Neural crest cell (in vitro differentiated cells): ENCODE measurements around the gene LSAMP. TPM values are rescaled to one million over a fixed set of nuclear protein-coding genes. Genes with fewer than 3 reads are reported as not detected.
"Not testable (repeated sequence)": the region's sequence is repeated elsewhere in the genome, so short reads cannot be mapped to it uniquely, and the experiment has no call there.

ENCODE experiments used
- DNase-seq: peaks from one replicate; pipeline ENCODE4 v3.0.0; 2021; ENCODE audit warnings: low read depth, mixed read lengths, low spot score
- H3K27ac Mint-ChIP-seq: one replicate; pipeline ENCODE4 v1.8.0; 2021; ENCODE audit warnings: mild to moderate bottlenecking, mixed read lengths; ENCODE audit not compliant: unreplicated experiment
- H3K27me3 Mint-ChIP-seq: 2 replicates; pipeline ENCODE4 v1.8.0; 2021; ENCODE audit warnings: low read depth, mild to moderate bottlenecking, mixed read lengths
- H3K36me3 Mint-ChIP-seq: 2 replicates; pipeline ENCODE4 v1.8.0; 2021; ENCODE audit warnings: low read depth, mild to moderate bottlenecking, mixed read lengths
- H3K4me1 Mint-ChIP-seq: 2 replicates; pipeline ENCODE4 v1.8.0; 2021; ENCODE audit warnings: mixed read lengths
- H3K4me3 Mint-ChIP-seq: one replicate; pipeline ENCODE4 v1.8.0; 2021; ENCODE audit warnings: mild to moderate bottlenecking, mixed read lengths
- H3K9me3 Mint-ChIP-seq: 2 replicates; pipeline ENCODE4 v1.8.0; 2021; ENCODE audit warnings: mixed read lengths
- total RNA-seq: library from RNA; stranded (reverse); gene quantifications from 2 replicates; pipeline ENCODE4 v1.2.1, GENCODE V29; 2021
- TF ChIP-seq, protein P1 (sequence below): fragments of 200-600 bp; sonication (generic); conservative IDR thresholded peaks from 2 replicates; pipeline ENCODE4 v1.5.0; 2021; ENCODE audit warnings: antibody characterized with exemption, mild to moderate bottlenecking

The LSAMP gene
- total RNA-seq, 1 donor from 2014 or later = 36.7 TPM

GRCh38 chr3:115805520-115805919 is 639.8 kb downstream of the LSAMP start:
- H3K4me1 Mint-ChIP-seq = peaks cover 44% of the 10 kb centered on the region

GRCh38 chr3:115804713-115805119 is 640.6 kb downstream of the LSAMP start:
- Mint-ChIP-seq H3K36me3 (peaks cover 6% of the 10 kb centered on the region), H3K4me3 (no peak overlapping the region), H3K4me1 (peaks cover 44% of the 10 kb centered on the region), H3K27me3 (no peaks in the 10 kb centered on the region), H3K27ac (no peak overlapping the region), H3K9me3 (no peaks in the 10 kb centered on the region)
- TF ChIP-seq, protein P1, sequence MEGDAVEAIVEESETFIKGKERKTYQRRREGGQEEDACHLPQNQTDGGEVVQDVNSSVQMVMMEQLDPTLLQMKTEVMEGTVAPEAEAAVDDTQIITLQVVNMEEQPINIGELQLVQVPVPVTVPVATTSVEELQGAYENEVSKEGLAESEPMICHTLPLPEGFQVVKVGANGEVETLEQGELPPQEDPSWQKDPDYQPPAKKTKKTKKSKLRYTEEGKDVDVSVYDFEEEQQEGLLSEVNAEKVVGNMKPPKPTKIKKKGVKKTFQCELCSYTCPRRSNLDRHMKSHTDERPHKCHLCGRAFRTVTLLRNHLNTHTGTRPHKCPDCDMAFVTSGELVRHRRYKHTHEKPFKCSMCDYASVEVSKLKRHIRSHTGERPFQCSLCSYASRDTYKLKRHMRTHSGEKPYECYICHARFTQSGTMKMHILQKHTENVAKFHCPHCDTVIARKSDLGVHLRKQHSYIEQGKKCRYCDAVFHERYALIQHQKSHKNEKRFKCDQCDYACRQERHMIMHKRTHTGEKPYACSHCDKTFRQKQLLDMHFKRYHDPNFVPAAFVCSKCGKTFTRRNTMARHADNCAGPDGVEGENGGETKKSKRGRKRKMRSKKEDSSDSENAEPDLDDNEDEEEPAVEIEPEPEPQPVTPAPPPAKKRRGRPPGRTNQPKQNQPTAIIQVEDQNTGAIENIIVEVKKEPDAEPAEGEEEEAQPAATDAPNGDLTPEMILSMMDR = no peak
- DNase-seq = no peak

More at GRCh38 chr3:115805520-115805919, 639.8 kb downstream of the LSAMP start:
- TF ChIP-seq, protein P1 = no peak
- no peaks in the 10 kb centered on the region for H3K9me3 Mint-ChIP-seq
- no peak overlapping the region for H3K4me3 Mint-ChIP-seq
- no peak overlapping the region for H3K27ac Mint-ChIP-seq
- H3K27me3 Mint-ChIP-seq = no peaks in the 10 kb centered on the region
- DNase-seq = no peak
- H3K36me3 Mint-ChIP-seq = peaks cover 7% of the 10 kb centered on the region

DNA sequence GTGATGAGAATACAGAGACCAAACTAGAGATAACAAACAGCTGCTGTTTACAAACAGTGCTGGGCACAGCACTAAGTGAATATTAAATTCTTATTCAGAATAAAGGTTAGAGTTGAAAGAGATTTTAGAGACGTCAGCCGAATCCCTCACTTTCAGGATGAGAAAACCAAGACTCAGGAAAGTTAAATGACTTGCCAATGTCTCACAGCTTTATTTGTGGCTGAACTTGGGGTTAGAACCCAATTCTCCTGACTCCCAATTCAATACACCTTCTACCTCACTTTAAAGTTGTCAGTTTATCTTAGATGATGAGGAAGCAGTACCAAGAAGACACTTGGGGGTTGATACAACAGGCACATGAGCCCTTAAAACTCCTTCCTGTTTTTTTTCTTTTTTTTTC is 641.1 kb downstream of the LSAMP start:
- H3K4me1 Mint-ChIP-seq = peaks cover 44% of the 10 kb centered on the region
- H3K27ac Mint-ChIP-seq = no peak overlapping the region
- H3K9me3 Mint-ChIP-seq = no peaks in the 10 kb centered on the region
- TF ChIP-seq, protein P1 = no peak
- no peak for DNase-seq
- H3K36me3 Mint-ChIP-seq = peaks cover 1% of the 10 kb centered on the region
- no peaks in the 10 kb centered on the region for H3K27me3 Mint-ChIP-seq
- H3K4me3 Mint-ChIP-seq = no peak overlapping the region

DNA sequence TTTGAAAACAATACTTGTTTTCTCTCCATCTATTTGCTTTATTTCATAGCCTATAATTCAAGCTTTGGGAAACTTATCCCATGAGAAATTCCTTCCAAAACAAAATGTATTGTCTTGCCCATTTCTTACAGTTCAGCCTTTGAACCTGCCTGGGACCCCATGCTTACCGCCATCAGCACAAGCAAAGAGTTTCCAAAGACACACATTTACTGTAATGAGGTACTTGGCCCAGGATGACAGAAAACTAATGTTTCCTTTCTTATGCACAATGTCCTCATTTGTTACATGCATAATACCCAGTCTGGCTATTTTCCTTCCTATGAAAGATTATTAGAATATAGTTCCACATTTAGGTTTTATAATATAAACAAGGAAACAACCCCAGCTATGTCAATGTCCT is 641.6 kb downstream of the LSAMP start:
- Mint-ChIP-seq H3K36me3 (no peaks in the 10 kb centered on the region), H3K9me3 (no peaks in the 10 kb centered on the region), H3K4me1 (peaks cover 41% of the 10 kb centered on the region), H3K4me3 (no peak overlapping the region), H3K27ac (no peak overlapping the region), H3K27me3 (no peaks in the 10 kb centered on the region)
- DNase-seq = no peak
- TF ChIP-seq, protein P1 = no peak

- no peak for DNase-seq
- TF ChIP-seq, protein P1 = no peak
- Mint-ChIP-seq H3K4me1 (peaks cover 16% of the 10 kb centered on the region), H3K27me3 (peaks cover 2% of the 10 kb centered on the region), H3K9me3 (no peaks in the 10 kb centered on the region), H3K36me3 (no peaks in the 10 kb centered on the region), H3K27ac (no peak overlapping the region), H3K4me3 (no peak overlapping the region)
Measured at GRCh38 chr3:115800489-115801075, 644.7 kb downstream of the LSAMP start.

GRCh38 chr3:115800065-115800464 is 645.2 kb downstream of the LSAMP start:
- H3K27me3 Mint-ChIP-seq = not testable (repeated sequence)

More at GRCh38 chr3:115800065-115800464, 645.2 kb downstream of the LSAMP start:
- not testable (repeated sequence) for H3K36me3 Mint-ChIP-seq, DNase-seq, H3K27ac Mint-ChIP-seq, H3K9me3 Mint-ChIP-seq, H3K4me3 Mint-ChIP-seq
- H3K4me1 Mint-ChIP-seq = peaks cover 16% of the 10 kb centered on the region
